ENCODE results near the gene OR4C46.
"Not testable (repeated sequence)": the region's sequence is repeated elsewhere in the genome, so short reads cannot be mapped to it uniquely, and the experiment has no call there.

The OR4C46 gene

GRCh38 chr11:54603898-54604297 lies at the start of gene OR4C46:
Gene OR4C46, minus strand, starts transcription at chr11:54603998. Its CDS starts 0 bp downstream, at chr11:54603998.
- no peak within 1 kb of the TSS for H3K4me3 ChIP-seq (replicated peaks; ENCODE audit: low read depth, low read length)
- TF ChIP-seq CTCF (IDR thresholded peaks at IDR 0.05; ENCODE audit: low read length, missing control alignments): no peak
- DNase-seq (ENCODE audit: low read depth): no peak

GRCh38 chr11:54645606-54646005 lies 41.8 kb upstream of the OR4C46 start:
- H3K4me3 ChIP-seq (replicated peaks; ENCODE audit: low read depth, low read length): not testable (repeated sequence)

GRCh38 chr11:54561439-54561838 lies 42.4 kb downstream of the OR4C46 start:
- DNase-seq (ENCODE audit: low read depth); H3K4me3 ChIP-seq (replicated peaks; ENCODE audit: low read depth, low read length): not testable (repeated sequence)

More at GRCh38 chr11:54645606-54646005, 41.8 kb upstream of the OR4C46 start:
- DNase-seq (ENCODE audit: low read depth): not testable (repeated sequence)

- DNase-seq (ENCODE audit: low read depth): no peak
- no peak for TF ChIP-seq CTCF (IDR thresholded peaks at IDR 0.05; ENCODE audit: low read length, missing control alignments)
- H3K4me3 ChIP-seq (replicated peaks; ENCODE audit: low read depth, low read length): no peak overlapping the region
Observed at GRCh38 chr11:54558919-54559318, 44.9 kb downstream of the OR4C46 start.

- TF ChIP-seq CTCF (IDR thresholded peaks at IDR 0.05; ENCODE audit: low read length, missing control alignments): no peak
- H3K4me3 ChIP-seq (replicated peaks; ENCODE audit: low read depth, low read length): no peak overlapping the region
- no peak for DNase-seq (ENCODE audit: low read depth)
Observed at GRCh38 chr11:54558407-54558806, 45.4 kb downstream of the OR4C46 start.
